OCI-LY1 (cell line): ENCODE data around the gene LIPH.

Source experiments
- CTCF ChIP-seq: fragments of 200-600 bp; sonication (generic), shearing (Covaris generic); IDR thresholded peaks from 2 replicates; pipeline ENCODE4 v1.5.1; 2017; ENCODE audit warnings: mild to moderate bottlenecking, antibody characterized with exemption, low read length, moderate library complexity, mixed read lengths
- EZH2 ChIP-seq: fragments of 200-600 bp; sonication (generic), shearing (Covaris generic); IDR thresholded peaks from 2 replicates; pipeline ENCODE4 v1.8.0; 2017; ENCODE audit warnings: borderline replicate concordance, mixed run types, mild to moderate bottlenecking, antibody characterized with exemption, low read length, moderate library complexity, mixed read lengths

- no peak for TF ChIP-seq CTCF
- TF ChIP-seq EZH2, result no peak
These were observed 62.1 kb downstream of the LIPH start for GRCh38 chr3:185490241-185490640.
